OCI-LY7 (cell line): ENCODE measurements around the gene DELE1. TPM values are rescaled to one million over a fixed set of nuclear protein-coding genes. Genes with fewer than 3 reads are reported as not detected.

Source experiments
- BruUV-seq: library from RNA; stranded (reverse); fragments of 400-500 nt; replicated peaks from 2 replicates; lab custom pipeline; 2021; lab: Mats Ljungman, UMichigan
- CTCF ChIA-PET: fragments of 300-600 bp; sonication (Branson Sonifier 250); formaldehyde crosslinking; loops from one replicate; lab custom pipeline; 2022; ENCODE audit warnings: antibody characterized with exemption; ENCODE audit not compliant: unreplicated experiment; lab: Charles Lee
- POLR2A ChIA-PET: fragments of 300-600 bp; sonication (Branson Sonifier 250); formaldehyde crosslinking; loops from one replicate; lab custom pipeline; 2022; ENCODE audit warnings: antibody characterized with exemption; lab: Charles Lee
- DNase-seq: peaks from one replicate; pipeline ENCODE4 v3.0.0-alpha.2; 2015; ENCODE audit warnings: low spot score
- H2AFZ ChIP-seq: fragments of 200-600 bp; sonication (generic), shearing (Covaris generic); 2 replicates; pipeline ENCODE4 v1.6.1; 2014; ENCODE audit warnings: mild to moderate bottlenecking, antibody characterized with exemption, low read length, moderate library complexity
- H3K27ac ChIP-seq: fragments of 200-600 bp; sonication (generic); 2 replicates; pipeline ENCODE4 v1.5.1; 2014; ENCODE audit warnings: mixed run types, low read depth, mild to moderate bottlenecking, moderate library complexity, low read length, inconsistent platforms; ENCODE audit not compliant: poor library complexity, severe bottlenecking
- H3K36me3 ChIP-seq: fragments of 200-600 bp; sonication (generic); 2 replicates; pipeline ENCODE4 v1.6.1; 2014; ENCODE audit warnings: mild to moderate bottlenecking, antibody characterized with exemption, low read length, moderate library complexity, mixed read lengths; ENCODE audit not compliant: insufficient read depth
- H3K4me1 ChIP-seq: fragments of 200-600 bp; sonication (generic); 2 replicates; pipeline ENCODE4 v1.5.1; 2014; ENCODE audit warnings: mild to moderate bottlenecking, low read length; ENCODE audit not compliant: insufficient read depth, poor library complexity, severe bottlenecking
- H3K4me2 ChIP-seq: fragments of 200-600 bp; sonication (generic); 2 replicates; pipeline ENCODE4 v1.6.1; 2014; ENCODE audit warnings: mild to moderate bottlenecking, low read length
- H3K4me3 ChIP-seq: fragments of 200-600 bp; sonication (generic); 2 replicates; pipeline ENCODE4 v1.5.1; 2014; ENCODE audit warnings: mild to moderate bottlenecking, low read depth, low read length; ENCODE audit not compliant: poor library complexity, severe bottlenecking
- H3K79me2 ChIP-seq: fragments of 200-600 bp; sonication (generic); 2 replicates; pipeline ENCODE4 v1.6.1; 2016; ENCODE audit warnings: low read depth, mild to moderate bottlenecking, low read length, moderate library complexity, mixed read lengths; ENCODE audit not compliant: insufficient read depth
- H3K9me2 ChIP-seq: fragments of 200-600 bp; sonication (generic); 2 replicates; pipeline ENCODE4 v1.6.1; 2016; ENCODE audit warnings: mild to moderate bottlenecking, low read length, mixed read lengths; ENCODE audit not compliant: insufficient read depth
- H3K9me3 ChIP-seq: fragments of 200-600 bp; sonication (generic); 2 replicates; pipeline ENCODE4 v1.6.1; 2014; ENCODE audit warnings: mild to moderate bottlenecking, mixed run types, low read length, mixed read lengths
- H4K20me1 ChIP-seq: fragments of 200-600 bp; sonication (generic); 2 replicates; pipeline ENCODE4 v1.6.1; 2014; ENCODE audit warnings: mild to moderate bottlenecking, antibody characterized with exemption, low read length, moderate library complexity, mixed read lengths; ENCODE audit not compliant: insufficient read depth
- CTCF ChIP-seq: fragments of 200-600 bp; sonication (generic); conservative IDR thresholded peaks from 2 replicates; pipeline ENCODE4 v1.5.1; 2014; ENCODE audit warnings: mild to moderate bottlenecking, antibody characterized with exemption, low read length, moderate library complexity, mixed read lengths
- EZH2phosphoT487 ChIP-seq: fragments of 200-600 bp; sonication (generic); IDR thresholded peaks from 2 replicates; pipeline ENCODE4 v1.6.1; 2018; ENCODE audit warnings: low read depth, borderline replicate concordance, mild to moderate bottlenecking, mixed run types, antibody characterized with exemption, low read length, moderate library complexity, mixed read lengths
- intact Hi-C: fragments of 100-400 bp; cut with micrococcal nuclease; formaldehyde crosslinking; loops from one replicate; pipeline ENCODE4 v1.10.0; 2022; ENCODE audit not compliant: unreplicated experiment
- total RNA-seq, 2 experiments: library from RNA; depleted of rRNA in 1 of 2; stranded (reverse); fragments of >200 nt in 1 of 2; shearing (Covaris generic) in 1 of 2; gene quantifications; 2 replicates each; pipeline ENCODE4 v1.2.3, GENCODE V29; 2014 to 2022

Gene DELE1
- total RNA-seq, 2 experiments from 2014 or later, result 78.5 to 81.2 TPM

GRCh38 chr5:141903261-141903660 lies 20.4 kb upstream of the DELE1 start:
- H3K4me1 ChIP-seq, result no peaks in the 10 kb centered on the region
- ChIA-PET CTCF (no interaction called here), POLR2A (interaction anchor here (0.6 to 1.2 kb wide), 3 partner anchors 13 to 45 kb away, joined by 4 to 8 read pairs (median 4); no protein-coding TSS in a partner anchor)
- no peak overlapping the region for H3K4me2 ChIP-seq
- no peaks in the 10 kb centered on the region for H3K79me2 ChIP-seq
- TF ChIP-seq CTCF, result no peak
- no peak for TF ChIP-seq EZH2phosphoT487
- no peaks in the 10 kb centered on the region for H4K20me1 ChIP-seq
- H2AFZ ChIP-seq, result no peak overlapping the region
- intact Hi-C loops, result no loop called here
- H3K4me3 ChIP-seq, result no peak overlapping the region
- H3K27ac ChIP-seq, result no peak overlapping the region
- BruUV-seq, result no TSS peak
- no peak for DNase-seq
- no peaks in the 10 kb centered on the region for H3K9me2 ChIP-seq
- no peaks in the 10 kb centered on the region for H3K36me3 ChIP-seq
- H3K9me3 ChIP-seq, result no peaks in the 10 kb centered on the region

GRCh38 chr5:141904551-141904950 lies 19.1 kb upstream of the DELE1 start:
- H2AFZ ChIP-seq, result no peak overlapping the region
- H3K9me3 ChIP-seq, result no peaks in the 10 kb centered on the region
- no peaks in the 10 kb centered on the region for H3K4me1 ChIP-seq
- H3K9me2 ChIP-seq, result no peaks in the 10 kb centered on the region
- no TSS peak for BruUV-seq
- no peak overlapping the region for H3K4me3 ChIP-seq
- TF ChIP-seq EZH2phosphoT487 (no peak), CTCF (no peak)
- H3K79me2 ChIP-seq, result no peaks in the 10 kb centered on the region
- H3K4me2 ChIP-seq, result no peak overlapping the region
- POLR2A ChIA-PET, result no interaction called here
- intact Hi-C loops, result no loop called here
- no peak for DNase-seq
- no peaks in the 10 kb centered on the region for H3K36me3 ChIP-seq
- CTCF ChIA-PET, result no interaction called here
- no peak overlapping the region for H3K27ac ChIP-seq
- H4K20me1 ChIP-seq, result no peaks in the 10 kb centered on the region

GRCh38 chr5:141906517-141906916 lies 17.2 kb upstream of the DELE1 start:
- Histone ChIP-seq H3K9me2 (no peaks in the 10 kb centered on the region), H3K9me3 (no peaks in the 10 kb centered on the region), H3K4me2 (no peak overlapping the region), H3K27ac (no peak overlapping the region), H4K20me1 (no peaks in the 10 kb centered on the region), H3K36me3 (no peaks in the 10 kb centered on the region), H3K4me1 (no peaks in the 10 kb centered on the region), H2AFZ (no peak overlapping the region), H3K4me3 (no peak overlapping the region), H3K79me2 (no peaks in the 10 kb centered on the region)
- TF ChIP-seq EZH2phosphoT487 (no peak), CTCF (no peak)
- no TSS peak for BruUV-seq
- POLR2A ChIA-PET, result interaction anchor here (0.6 to 1.3 kb wide), 6 partner anchors 10 to 130 kb away, joined by 3 to 9 read pairs (median 3); no protein-coding TSS in a partner anchor
- CTCF ChIA-PET, result no interaction called here
- DNase-seq, result no peak
- intact Hi-C loops, result no loop called here
